GM19023 (cell line): ENCODE results near the gene ASF1B.
A peak's percentile ranks its signal among the peaks of the same experiment; 100 is the strongest.

Source experiments
- ATAC-seq: cut with Tn5 transposase; IDR thresholded peaks from one replicate; pipeline ENCODE4 v1.9.1; 2021; ENCODE audit warnings: mild to moderate bottlenecking, moderate library complexity; ENCODE audit not compliant: unreplicated experiment

The ASF1B gene

GRCh38 chr19:14111486-14111885, 24.9 kb downstream of the ASF1B start:
- no peak for ATAC-seq

GRCh38 chr19:14110650-14111049, 25.7 kb downstream of the ASF1B start:
- no peak for ATAC-seq

DNA sequence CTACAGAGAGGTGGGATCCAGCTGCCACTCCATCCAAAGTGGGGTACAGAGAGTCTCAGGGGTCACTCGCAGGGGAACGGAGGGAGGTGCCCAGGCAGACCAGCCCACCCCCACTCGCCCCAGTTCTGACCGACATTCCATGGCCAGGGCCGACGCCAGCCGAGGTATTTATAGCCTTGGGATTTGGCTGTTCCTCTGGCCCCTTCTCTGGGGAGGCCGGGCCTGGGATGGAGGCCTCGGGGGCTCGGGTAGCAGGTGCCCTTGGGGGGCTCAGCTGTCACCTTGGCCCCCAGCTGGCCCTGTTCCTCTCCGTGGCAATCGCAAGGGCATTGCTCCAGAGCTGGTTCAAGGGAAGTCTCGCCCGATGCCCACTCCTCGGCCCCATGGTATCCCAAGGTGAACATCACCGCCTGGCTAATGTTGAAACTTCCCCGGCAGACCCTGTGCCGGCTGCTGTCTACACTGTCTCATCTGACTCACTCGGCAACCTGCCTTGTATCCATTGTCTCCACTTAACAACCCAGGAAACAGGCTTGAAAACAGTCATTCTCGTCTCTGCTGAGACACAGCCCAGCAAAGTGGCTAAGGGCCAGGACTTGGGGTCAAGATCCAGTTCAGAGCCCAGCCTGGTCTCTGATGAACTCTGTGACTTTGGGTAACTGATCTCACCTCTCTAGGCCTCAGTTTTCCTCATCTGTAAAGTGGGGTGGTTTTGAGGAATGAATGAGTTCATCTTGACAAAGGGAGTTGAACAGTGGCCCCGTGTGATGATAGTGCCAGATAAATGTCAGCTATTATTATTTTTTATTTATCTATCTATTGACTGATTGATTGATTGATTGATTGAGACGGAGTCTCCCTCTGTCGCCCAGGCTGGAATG, 28.6 kb downstream of the ASF1B start:
- no peak for ATAC-seq

DNA sequence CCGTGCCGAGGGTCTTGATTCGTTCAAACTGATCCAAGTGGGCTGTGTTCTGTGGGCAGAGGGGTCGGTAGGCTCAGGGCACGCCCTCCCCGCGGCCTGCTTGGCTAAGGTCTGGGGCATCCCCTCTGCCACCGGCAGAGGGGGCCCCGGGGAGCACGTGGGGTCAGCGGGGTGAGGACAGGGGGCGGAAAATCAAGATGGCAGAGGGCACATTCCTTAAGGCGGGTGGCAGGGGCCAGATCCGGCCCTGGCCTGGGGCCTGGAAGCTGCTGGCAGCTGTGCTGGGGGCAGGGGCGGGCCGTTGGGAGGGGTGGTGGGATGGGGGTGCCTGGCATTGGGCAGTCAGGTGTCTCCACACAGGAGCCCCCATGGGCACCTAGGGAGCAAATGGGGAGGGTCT, 29.5 kb downstream of the ASF1B start:
- ATAC-seq = no peak

GRCh38 chr19:14105680-14106079, 30.7 kb downstream of the ASF1B start:
- ATAC-seq = no peak

DNA sequence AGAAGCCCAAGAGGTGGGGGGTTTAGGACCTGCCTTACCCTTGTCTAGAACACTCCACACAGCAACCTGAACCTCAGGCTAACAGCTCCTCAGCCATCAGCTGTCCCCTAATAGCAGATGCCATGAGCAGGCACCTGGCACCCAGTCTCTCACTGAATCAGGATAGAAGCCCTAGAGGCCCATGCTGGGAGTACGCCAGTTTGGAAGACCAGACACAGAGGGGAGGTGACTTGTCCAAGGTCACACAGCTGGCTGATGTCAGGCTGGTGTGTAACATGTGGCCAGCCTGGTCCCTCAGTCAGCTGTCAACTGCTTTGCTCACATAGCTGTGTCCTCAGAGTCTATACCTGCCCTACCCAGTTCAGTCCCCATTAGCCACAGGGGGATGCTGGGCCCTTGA, 33.1 kb downstream of the ASF1B start:
- no peak for ATAC-seq

DNA sequence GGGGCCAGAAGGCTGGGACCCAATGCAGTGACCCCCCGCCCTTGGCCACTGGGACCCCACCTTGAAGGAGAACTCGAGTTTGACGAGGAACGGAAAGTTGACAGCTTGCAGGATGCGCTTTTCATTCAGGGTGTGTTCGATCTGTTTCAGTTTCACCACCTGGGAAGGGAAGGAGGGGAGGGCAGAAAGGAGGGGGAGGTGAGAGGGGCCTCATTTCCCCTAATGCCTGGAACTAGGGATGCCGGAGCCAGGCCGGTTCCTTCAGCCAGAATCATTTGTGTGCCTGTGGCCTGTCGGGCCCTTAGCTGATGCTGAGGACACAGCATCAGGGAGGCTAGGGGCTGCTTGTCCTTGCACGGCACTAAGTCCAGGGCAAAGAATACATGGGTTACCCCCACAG, 33.6 kb downstream of the ASF1B start:
- ATAC-seq = no peak

- ATAC-seq = no peak
Measured at GRCh38 chr19:14102102-14102696, 34.2 kb downstream of the ASF1B start.

DNA sequence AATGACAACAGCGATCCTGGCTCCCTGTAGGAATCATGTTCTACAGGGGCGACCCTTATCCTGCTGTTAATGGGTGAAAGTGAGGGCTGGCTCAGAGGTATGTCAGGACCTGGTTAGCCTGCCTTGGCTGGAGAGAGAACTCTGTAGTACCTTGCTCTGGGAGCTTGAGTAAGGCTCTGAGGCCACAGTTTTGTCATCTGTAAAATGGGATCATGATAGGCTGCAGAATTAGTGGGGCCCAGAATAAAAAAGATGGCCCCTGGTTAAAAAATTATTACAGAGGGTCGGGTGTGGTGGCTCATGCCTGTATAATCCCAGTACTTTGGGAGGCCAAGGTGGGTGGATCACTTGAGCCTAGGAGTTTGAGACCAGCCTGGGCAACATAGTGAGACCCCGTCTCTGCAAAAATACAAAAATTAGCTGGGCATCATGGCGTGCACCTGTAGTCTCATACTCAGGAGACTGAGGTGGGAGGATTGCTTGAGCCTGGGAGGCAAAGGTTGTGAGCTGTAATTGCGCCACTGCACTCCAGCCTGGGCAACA, 35.3 kb downstream of the ASF1B start:
- no peak for ATAC-seq

- ATAC-seq = no peak
Measured at GRCh38 chr19:14097532-14098151, 38.7 kb downstream of the ASF1B start.

GRCh38 chr19:14096272-14096992, 40.0 kb downstream of the ASF1B start:
- ATAC-seq = no peak

GRCh38 chr19:14094854-14095253, 41.5 kb downstream of the ASF1B start:
- no peak for ATAC-seq

GRCh38 chr19:14093117-14093823, 43.1 kb downstream of the ASF1B start:
- no peak for ATAC-seq

DNA sequence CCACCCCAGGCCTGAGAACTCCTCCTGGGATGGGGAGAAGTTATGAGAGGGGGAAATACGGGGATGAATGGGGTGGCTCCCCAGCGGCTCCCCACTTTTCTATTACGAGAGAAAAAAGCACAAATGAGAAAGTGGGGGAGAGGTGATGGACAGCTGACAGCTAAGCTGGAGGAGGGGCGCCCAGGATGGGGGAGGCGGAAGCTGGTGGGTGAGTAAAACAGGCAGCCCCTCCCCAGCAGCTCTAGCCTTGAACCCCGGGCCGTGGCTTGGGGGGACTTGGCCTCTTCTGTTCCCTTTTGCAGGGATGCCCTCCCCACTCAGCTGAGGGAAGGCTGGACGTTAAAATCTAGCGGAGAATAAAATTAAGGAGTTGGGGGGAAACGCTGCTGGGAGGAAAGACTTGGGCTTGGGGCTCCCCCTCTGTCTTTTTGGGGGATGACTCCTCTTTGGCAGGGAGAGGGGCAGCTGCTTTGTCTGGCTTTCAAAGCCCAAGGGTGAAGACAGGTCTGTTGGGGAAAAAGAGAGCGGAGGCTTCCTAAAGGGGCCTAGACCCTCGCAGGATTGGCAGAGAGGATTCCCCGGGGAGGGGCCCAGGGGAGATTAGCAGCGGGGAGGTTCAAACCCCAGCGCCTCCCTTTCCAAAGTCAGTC, 44.5 kb downstream of the ASF1B start:
- ATAC-seq = peak; percentile 4

DNA sequence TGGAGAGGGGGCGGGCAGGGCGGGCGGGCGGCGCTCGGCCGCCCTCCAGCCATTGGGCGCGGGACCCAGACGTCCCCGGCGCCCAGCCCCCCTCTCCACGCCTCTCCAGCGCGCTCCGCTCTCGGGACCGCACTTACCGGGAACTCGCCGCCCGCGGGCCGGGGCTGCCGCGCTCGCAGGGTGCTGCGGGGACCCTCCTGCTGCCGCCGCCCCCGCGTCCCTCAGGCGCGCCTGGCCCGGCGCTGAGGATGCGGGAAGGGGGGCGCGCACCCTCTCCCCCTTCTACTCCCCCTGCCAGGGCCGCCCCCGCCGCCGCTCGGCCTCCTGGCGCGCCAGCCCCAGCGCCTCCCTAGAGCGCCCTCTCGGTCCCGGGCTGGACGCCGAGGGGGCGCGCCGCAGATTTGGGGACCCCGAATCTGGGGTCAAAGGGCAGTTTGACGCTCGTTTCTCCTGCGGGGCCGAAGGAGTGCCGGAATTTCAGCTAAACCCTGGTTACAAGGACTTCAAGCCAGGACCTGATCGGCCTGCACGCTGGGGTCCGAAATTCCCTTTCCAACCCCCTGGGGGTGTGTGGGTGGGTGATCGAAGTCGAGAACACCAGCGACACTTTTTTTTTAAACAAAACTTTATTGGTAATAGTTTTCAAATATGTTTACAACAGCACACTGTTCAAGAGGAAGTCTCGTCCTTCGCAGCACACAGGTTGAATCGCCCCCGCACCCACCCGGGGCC, 45.1 kb downstream of the ASF1B start:
- peak; percentile 60 for ATAC-seq

DNA sequence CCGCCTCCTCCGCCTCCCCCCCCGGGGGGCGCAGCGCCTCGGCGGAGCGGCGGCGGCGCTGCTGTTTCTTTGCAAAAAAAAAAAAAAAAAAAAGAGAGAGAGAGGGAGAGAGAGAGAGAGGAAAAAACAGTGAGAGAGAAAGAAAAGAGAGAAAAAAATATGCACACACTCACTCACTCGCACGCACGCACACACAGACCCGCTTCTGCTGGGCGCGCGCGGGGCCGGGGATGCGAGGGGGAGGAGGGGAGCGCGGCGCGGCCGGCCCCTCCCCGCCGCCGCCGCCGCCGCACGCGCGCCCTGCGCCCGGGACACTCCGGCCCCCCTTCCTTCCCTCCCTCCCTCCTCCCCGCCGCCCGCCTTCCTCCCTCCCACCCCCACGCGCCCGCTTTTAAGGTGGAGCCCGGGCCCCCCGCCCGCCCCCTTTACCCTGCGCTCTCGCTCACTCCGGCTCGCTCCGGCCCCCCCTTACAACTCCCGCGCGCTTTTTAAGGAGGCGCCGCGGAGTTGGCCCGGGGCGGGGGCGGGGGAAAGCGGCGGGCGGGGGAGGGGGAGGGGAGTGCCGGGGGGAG, 45.8 kb downstream of the ASF1B start, which contains the start of gene SAMD1:
SAMD1 (minus strand) TSS at position 243 of the 572 bp plus-strand sequence.
- ATAC-seq = peak; percentile 38

DNA sequence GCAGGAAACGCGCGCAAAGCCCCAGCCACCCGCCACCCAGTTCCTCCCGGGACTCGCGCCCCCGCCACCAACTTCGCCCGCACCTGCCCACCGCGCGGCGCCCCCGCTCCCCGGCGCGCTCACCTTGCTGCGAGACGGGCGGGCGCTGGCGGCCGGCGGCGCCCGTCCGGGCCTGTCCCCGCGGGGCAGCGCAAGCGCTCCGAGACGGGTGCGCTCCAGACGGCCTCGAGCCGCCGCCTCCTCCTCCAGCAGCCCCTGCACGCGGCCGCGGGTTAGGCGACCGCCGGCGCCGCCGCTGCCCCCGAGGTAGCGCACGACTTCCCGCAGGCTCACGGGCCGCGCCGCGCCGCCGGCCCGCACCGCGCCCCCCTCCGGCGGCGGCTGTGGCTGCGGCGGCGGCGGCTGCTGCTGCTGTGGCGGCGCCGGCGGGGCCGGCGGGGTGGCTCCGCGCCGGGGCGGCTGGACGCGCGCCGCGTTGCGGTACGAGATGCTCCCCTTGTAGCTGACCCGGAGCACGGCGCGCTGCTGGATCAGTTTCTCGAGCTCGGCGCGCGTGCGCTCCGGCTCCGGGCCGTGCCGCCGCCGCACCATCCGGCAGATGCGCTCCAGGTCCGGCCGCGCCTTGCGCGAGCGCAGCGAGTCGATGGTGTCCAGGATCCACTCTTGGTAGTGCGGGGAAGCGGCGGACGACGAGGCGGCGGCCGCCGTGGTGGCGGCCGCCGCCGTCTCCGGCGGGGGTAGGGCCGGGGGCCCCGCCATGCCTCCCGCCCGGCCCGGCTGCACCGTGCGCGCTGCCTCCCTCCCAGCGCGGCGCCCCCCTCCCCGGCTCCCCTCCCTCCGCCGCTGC, 46.5 kb downstream of the ASF1B start:
- ATAC-seq = no peak

DNA sequence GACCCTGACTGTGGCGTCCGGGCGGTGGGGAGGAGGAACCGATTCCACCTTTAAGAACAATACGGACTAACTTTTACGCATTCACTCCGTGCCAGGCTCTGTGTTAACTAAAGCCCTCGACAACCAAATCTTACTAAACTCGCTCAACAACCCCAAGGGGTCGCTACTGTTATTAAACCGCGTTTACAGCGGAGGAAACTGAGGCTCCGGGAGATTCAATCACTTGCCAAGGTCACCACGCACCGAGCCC, 47.1 kb downstream of the ASF1B start:
- no peak for ATAC-seq
